ENCODE results near the gene TMBIM4. TPM values are rescaled to one million over a fixed set of nuclear protein-coding genes. Genes with fewer than 3 reads are reported as not detected.

TMBIM4 gene
- total RNA-seq, 4 donors from 2014 or later, result 73.5 to 110 (median 80.9) TPM

DNA sequence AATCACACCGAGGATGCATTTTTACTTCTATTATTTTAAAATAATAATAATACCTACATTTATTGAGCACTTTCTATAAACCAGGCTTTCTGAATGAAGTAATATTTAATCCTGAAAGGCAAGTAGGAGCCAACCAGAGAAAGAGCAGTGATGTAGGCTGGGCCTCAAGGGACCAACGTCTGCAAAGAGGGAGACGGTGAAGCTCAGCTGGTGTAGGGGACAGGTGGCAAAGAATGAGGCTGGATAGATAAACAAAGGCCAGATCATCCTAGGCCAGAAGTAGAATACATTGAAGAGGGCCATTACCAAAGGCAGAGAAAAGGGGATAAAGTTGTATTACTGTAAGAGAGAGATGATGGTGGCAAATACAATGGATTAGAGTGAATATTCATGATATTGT is 810 bp upstream of the TMBIM4 start:
- ATAC-seq, result no peak
- Histone ChIP-seq H3K27me3 (no peaks in the 10 kb centered on the region), H3K36me3 (no peaks in the 10 kb centered on the region), H3K4me1 (peaks cover 15 to 23% of the 10 kb centered on the region in 2 donors), H3K9me3 (no peaks in the 10 kb centered on the region), H3K27ac (peak overlapping the region; percentile 93 to 98 (median 94)), H3K4me3 (peak overlapping the region in 3 of 4 donors; percentile 82 to 98 (median 98))
- in situ Hi-C loops (cut with MboI; ENCODE audit: low sequenced_read_pairs in 4 of 4), result loop anchor here in 1 of 4 donors (25.0 kb wide), 1 partner anchor 142 kb away; the partner anchor contains the start of gene HELB
- TF ChIP-seq POLR2A (IDR thresholded peaks at IDR 0.05) (no peak), CTCF (IDR thresholded peaks at IDR 0.05 in 4 of 5, conservative IDR thresholded peaks at IDR 0.05 in 1 of 5) (no peak)
- no peak for DNase-seq
- intact Hi-C loops (cut with DNase I; ENCODE audit: low total_unique reads), result no loop called here

DNA sequence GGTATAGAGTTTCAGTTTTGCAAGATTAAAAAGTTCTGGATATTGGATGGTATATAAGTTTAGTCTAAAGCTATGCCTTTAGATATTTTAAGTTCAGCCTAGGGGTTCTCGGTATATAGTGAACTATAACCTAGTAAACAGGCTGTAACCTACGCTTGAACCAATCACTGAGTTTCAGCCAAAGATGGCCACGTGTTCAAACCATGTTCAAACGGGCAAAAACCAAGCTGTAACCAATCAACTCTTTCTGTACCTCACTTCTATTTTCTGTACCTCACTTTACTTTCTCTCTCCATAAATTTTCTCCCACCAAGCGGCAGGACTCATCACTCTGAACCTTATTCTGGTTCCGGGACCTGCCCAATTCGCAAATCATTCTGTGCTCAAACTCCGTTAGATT is 1.4 kb downstream of the TMBIM4 start:
- ATAC-seq (no peak), DNase-seq (no peak)
- H3K9me3 ChIP-seq, result peaks cover 0 to 6% (median 0%) of the 10 kb centered on the region in 3 donors
- peak overlapping the region; percentile 82 to 98 (median 94) for H3K4me3 ChIP-seq
- intact Hi-C loops (cut with DNase I; ENCODE audit: low total_unique reads), result loop anchor here (2.0 to 10.0 kb wide), 3 partner anchors 24 to 136 kb away; partner anchors contain the start of genes HELB and LLPH
- no peak for TF ChIP-seq CTCF (IDR thresholded peaks at IDR 0.05 in 4 of 5, conservative IDR thresholded peaks at IDR 0.05 in 1 of 5)
- TF ChIP-seq POLR2A (IDR thresholded peaks at IDR 0.05), result no peak
- H3K4me1 ChIP-seq, result peaks cover 15 to 23% of the 10 kb centered on the region in 2 donors
- in situ Hi-C loops (cut with MboI; ENCODE audit: low sequenced_read_pairs in 4 of 4), result loop anchor here in 1 of 4 donors (25.0 kb wide), 1 partner anchor 144 kb away; the partner anchor contains the start of gene HELB
- H3K27me3 ChIP-seq, result no peaks in the 10 kb centered on the region
- H3K27ac ChIP-seq, result peak overlapping the region; percentile 93 to 98 (median 94)
- peaks cover 0 to 4% of the 10 kb centered on the region in 2 donors for H3K36me3 ChIP-seq

GRCh38 chr12:66166561-66166960 is 3.2 kb downstream of the TMBIM4 start:
- intact Hi-C loops (cut with DNase I; ENCODE audit: low total_unique reads) (loop anchor here (10.0 kb wide), 1 partner anchor 138 kb away; the partner anchor contains the start of gene HELB), in situ Hi-C loops (cut with MboI; ENCODE audit: low sequenced_read_pairs in 4 of 4) (loop anchor here in 1 of 4 donors (25.0 kb wide), 1 partner anchor 146 kb away; the partner anchor contains the start of gene HELB)
- peaks cover 15 to 23% of the 10 kb centered on the region in 2 donors for H3K4me1 ChIP-seq
- H3K27me3 ChIP-seq, result no peaks in the 10 kb centered on the region
- DNase-seq, result no peak
- peaks cover 0 to 4% of the 10 kb centered on the region in 2 donors for H3K36me3 ChIP-seq
- H3K4me3 ChIP-seq, result no peak overlapping the region
- TF ChIP-seq POLR2A (IDR thresholded peaks at IDR 0.05), result no peak
- TF ChIP-seq CTCF (IDR thresholded peaks at IDR 0.05 in 4 of 5, conservative IDR thresholded peaks at IDR 0.05 in 1 of 5), result no peak
- peaks cover 0 to 6% (median 0%) of the 10 kb centered on the region in 3 donors for H3K9me3 ChIP-seq
- no peak for ATAC-seq
- no peak overlapping the region for H3K27ac ChIP-seq

DNA sequence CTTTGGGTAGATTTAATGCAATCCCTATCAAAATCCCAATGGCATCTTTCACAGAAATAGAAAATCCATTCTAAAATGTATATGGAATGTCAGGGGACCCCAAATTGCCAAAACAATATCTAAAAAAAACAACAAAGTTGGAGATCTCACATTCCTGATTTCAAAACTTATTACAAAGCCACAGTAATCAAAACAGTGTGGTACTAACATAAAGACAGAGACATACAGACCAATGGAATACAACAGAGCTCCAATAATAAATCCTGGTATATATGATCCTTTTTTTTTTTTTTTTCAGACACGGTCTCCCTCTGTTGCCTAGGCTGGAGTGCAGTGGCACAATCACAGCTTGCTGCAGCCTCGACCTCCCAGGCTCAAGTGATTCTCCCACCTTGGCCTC is 4.7 kb downstream of the TMBIM4 start:
- intact Hi-C loops (cut with DNase I; ENCODE audit: low total_unique reads), result loop anchor here (10.0 kb wide), 1 partner anchor 140 kb away; the partner anchor contains the start of gene HELB
- DNase-seq (no peak), ATAC-seq (no peak)
- Histone ChIP-seq H3K4me3 (no peak overlapping the region), H3K9me3 (peaks cover 0 to 6% (median 0%) of the 10 kb centered on the region in 3 donors), H3K4me1 (peaks cover 13 to 23% of the 10 kb centered on the region in 2 donors), H3K27ac (no peak overlapping the region), H3K36me3 (peaks cover 0 to 4% of the 10 kb centered on the region in 2 donors), H3K27me3 (no peaks in the 10 kb centered on the region)
- in situ Hi-C loops (cut with MboI; ENCODE audit: low sequenced_read_pairs in 4 of 4), result loop anchor here in 1 of 4 donors (25.0 kb wide), 1 partner anchor 147 kb away; the partner anchor contains the start of gene HELB
- TF ChIP-seq POLR2A (IDR thresholded peaks at IDR 0.05), result no peak
- TF ChIP-seq CTCF (IDR thresholded peaks at IDR 0.05 in 4 of 5, conservative IDR thresholded peaks at IDR 0.05 in 1 of 5), result no peak

Data from gastrocnemius medialis (tissue), 4 donors.